Measurements from ENCODE around the gene MRPS33. TPM values are rescaled to one million over a fixed set of nuclear protein-coding genes. Genes with fewer than 3 reads are reported as not detected.
A peak's percentile ranks its signal among the peaks of the same experiment; 100 is the strongest.

MRPS33 gene
- total and polyA plus RNA-seq, 2 donors from 2014 or later: 43.6 to 137 TPM

DNA sequence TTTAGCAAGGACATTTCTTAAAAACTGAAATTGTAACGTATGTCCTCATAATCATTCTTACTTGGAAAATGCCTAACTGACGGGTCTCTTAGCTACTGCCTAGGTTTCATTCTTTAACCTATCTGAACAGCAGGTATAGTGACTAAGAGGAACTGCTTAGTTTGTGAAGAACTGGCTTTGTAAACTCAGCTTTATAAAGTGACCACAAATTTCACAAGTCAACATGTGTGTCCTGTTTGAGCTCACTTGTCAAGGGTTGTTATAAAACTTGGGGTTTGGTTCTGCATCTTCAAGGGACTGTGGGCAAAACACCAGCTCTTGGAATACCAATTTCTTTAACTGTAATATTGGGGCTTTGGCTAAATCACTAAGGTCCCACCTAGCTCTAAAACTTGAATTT, 32.2 kb downstream of the MRPS33 start:
- intact Hi-C loops (cut with DNase I): no loop called here
- FAIRE-seq (no peak), DNase-seq (no peak)
- Histone ChIP-seq H3K27me3 (ENCODE audit: control insufficient read depth, insufficient read depth, low read length) (no peaks in the 10 kb centered on the region), H3K4me3 (ENCODE audit: low read length in 3 of 3) (no peak overlapping the region), H3K9me3 (ENCODE audit: control insufficient read depth in 2 of 3, insufficient read depth in 1 of 3, low read length in 3 of 3) (peaks cover 0 to 4% (median 0%) of the 10 kb centered on the region in 3 donors), H3K36me3 (ENCODE audit: control insufficient read depth in 2 of 3, insufficient read depth in 3 of 3, low read length in 3 of 3) (no peaks in the 10 kb centered on the region), H3K4me1 (ENCODE audit: control insufficient read depth in 2 of 3, insufficient read depth in 2 of 3, low read depth in 1 of 3, low read length in 3 of 3) (no peaks in the 10 kb centered on the region), H3K9ac (ENCODE audit: low read length in 3 of 3) (no peak overlapping the region), H3K27ac (ENCODE audit: low read depth in 2 of 2, low read length in 2 of 2) (no peak overlapping the region)
- TF ChIP-seq, protein P1, sequence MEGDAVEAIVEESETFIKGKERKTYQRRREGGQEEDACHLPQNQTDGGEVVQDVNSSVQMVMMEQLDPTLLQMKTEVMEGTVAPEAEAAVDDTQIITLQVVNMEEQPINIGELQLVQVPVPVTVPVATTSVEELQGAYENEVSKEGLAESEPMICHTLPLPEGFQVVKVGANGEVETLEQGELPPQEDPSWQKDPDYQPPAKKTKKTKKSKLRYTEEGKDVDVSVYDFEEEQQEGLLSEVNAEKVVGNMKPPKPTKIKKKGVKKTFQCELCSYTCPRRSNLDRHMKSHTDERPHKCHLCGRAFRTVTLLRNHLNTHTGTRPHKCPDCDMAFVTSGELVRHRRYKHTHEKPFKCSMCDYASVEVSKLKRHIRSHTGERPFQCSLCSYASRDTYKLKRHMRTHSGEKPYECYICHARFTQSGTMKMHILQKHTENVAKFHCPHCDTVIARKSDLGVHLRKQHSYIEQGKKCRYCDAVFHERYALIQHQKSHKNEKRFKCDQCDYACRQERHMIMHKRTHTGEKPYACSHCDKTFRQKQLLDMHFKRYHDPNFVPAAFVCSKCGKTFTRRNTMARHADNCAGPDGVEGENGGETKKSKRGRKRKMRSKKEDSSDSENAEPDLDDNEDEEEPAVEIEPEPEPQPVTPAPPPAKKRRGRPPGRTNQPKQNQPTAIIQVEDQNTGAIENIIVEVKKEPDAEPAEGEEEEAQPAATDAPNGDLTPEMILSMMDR (IDR thresholded peaks at IDR 0.05; ENCODE audit: borderline replicate concordance, extremely low read depth, insufficient read depth): no peak

DNA sequence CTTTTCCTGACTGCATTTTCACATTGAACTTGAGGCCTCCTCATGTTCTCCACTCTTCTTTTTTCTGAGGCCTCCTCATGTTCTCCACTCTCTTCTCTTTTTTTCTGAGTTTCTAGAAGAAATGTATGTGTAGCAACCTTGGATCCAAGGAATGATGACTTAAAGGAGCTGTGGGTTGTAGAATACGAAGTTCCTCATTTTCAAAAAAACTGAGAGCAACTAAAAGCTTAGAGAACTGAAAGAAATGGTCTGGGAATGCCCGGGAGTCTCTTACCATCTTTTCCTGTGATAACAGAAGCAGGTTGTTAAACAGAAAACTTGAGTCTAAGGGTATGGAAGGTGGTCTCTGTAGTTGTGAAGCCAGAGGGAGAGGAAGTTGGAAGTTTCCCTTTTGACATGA, 32.8 kb downstream of the MRPS33 start:
- Histone ChIP-seq H3K36me3 (ENCODE audit: control insufficient read depth in 2 of 3, insufficient read depth in 3 of 3, low read length in 3 of 3) (no peaks in the 10 kb centered on the region), H3K9me3 (ENCODE audit: control insufficient read depth in 2 of 3, insufficient read depth in 1 of 3, low read length in 3 of 3) (peaks cover 0 to 4% (median 0%) of the 10 kb centered on the region in 3 donors), H3K27ac (ENCODE audit: low read depth in 2 of 2, low read length in 2 of 2) (no peak overlapping the region), H3K9ac (ENCODE audit: low read length in 3 of 3) (no peak overlapping the region), H3K27me3 (ENCODE audit: control insufficient read depth, insufficient read depth, low read length) (no peaks in the 10 kb centered on the region), H3K4me1 (ENCODE audit: control insufficient read depth in 2 of 3, insufficient read depth in 2 of 3, low read depth in 1 of 3, low read length in 3 of 3) (no peaks in the 10 kb centered on the region), H3K4me3 (ENCODE audit: low read length in 3 of 3) (no peak overlapping the region)
- DNase-seq: no peak
- intact Hi-C loops (cut with DNase I): no loop called here
- FAIRE-seq: no peak
- TF ChIP-seq, protein P1 (IDR thresholded peaks at IDR 0.05; ENCODE audit: borderline replicate concordance, extremely low read depth, insufficient read depth): no peak

DNA sequence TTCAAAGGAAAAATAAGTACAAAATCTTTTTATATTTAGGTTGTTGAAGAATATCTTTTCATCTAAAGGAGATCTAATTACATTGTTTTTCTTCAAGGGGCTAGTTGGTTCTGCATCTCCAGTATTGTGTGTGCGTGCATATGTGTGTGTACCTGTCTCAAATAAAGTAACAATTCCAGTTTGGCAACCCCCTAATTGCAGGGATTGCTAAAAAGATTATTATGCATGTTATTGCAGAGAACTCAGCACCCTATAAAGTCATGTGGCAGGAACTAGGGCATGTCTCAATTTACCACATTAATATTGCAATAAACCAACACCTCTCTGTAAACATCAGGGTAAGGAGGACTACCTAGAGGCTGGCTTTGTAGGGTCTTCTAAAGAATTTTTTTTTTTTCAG, 37.0 kb downstream of the MRPS33 start:
- DNase-seq (peak in 2 of 5 donors; percentile 15 to 16), FAIRE-seq (no peak)
- H3K9me3 ChIP-seq (ENCODE audit: control insufficient read depth in 2 of 3, insufficient read depth in 1 of 3, low read length in 3 of 3): no peaks in the 10 kb centered on the region
- H3K36me3 ChIP-seq (ENCODE audit: control insufficient read depth in 2 of 3, insufficient read depth in 3 of 3, low read length in 3 of 3): no peaks in the 10 kb centered on the region
- no peak overlapping the region for H3K9ac ChIP-seq (ENCODE audit: low read length in 3 of 3)
- H3K27me3 ChIP-seq (ENCODE audit: control insufficient read depth, insufficient read depth, low read length): no peaks in the 10 kb centered on the region
- H3K27ac ChIP-seq (ENCODE audit: low read depth in 2 of 2, low read length in 2 of 2): no peak overlapping the region
- TF ChIP-seq, protein P1 (IDR thresholded peaks at IDR 0.05; ENCODE audit: borderline replicate concordance, extremely low read depth, insufficient read depth): no peak
- intact Hi-C loops (cut with DNase I): no loop called here
- peaks cover 0 to 4% (median 0%) of the 10 kb centered on the region in 3 donors for H3K4me1 ChIP-seq (ENCODE audit: control insufficient read depth in 2 of 3, insufficient read depth in 2 of 3, low read depth in 1 of 3, low read length in 3 of 3)
- H3K4me3 ChIP-seq (ENCODE audit: low read length in 3 of 3): no peak overlapping the region

Measured in kidney (tissue), 14 donors.